GM18858 (cell line): ENCODE data around the gene TCHP.

ENCODE experiments used
- ATAC-seq: cut with Tn5 transposase; IDR thresholded peaks from one replicate; pipeline ENCODE4 v1.9.1; 2021; ENCODE audit not compliant: unreplicated experiment

The TCHP gene

DNA sequence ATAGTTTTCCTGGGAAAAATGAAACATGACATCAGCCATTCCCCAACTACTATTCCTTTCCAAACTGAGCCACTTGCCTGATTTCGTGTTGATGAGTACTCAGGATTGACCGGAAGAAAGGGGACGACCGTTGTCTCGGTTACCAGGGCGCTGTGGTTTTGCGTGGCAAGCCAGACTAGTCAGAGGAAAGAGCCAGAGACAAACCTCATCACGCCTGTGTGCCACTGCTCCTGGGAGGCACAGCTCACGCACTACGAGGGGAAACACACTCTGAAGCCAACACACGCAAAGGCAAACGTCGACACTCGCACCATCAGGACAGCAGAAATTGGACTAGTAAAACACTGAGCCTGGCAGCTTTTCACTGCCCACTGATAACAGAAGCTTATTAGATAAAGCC, 61.1 kb downstream of the TCHP start:
- ATAC-seq = no peak

DNA sequence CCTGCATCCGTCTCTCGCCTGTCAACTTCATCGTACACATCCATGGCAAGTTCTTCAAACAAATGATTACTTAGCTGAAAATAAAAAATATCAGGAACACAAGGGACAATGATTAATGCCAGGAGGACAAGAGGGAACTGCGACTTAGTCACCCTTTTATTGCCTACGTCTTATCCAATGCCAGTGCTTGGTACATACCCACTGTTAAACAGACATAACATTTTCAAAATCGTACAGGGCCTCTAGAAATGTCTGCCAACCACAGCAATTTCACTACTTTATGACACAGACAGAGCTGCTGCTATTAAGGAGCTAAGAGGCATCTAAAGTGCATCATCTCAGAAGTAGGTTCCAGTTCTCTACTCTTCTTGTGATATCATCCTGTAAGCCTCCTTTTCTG, 61.5 kb downstream of the TCHP start:
- no peak for ATAC-seq

DNA sequence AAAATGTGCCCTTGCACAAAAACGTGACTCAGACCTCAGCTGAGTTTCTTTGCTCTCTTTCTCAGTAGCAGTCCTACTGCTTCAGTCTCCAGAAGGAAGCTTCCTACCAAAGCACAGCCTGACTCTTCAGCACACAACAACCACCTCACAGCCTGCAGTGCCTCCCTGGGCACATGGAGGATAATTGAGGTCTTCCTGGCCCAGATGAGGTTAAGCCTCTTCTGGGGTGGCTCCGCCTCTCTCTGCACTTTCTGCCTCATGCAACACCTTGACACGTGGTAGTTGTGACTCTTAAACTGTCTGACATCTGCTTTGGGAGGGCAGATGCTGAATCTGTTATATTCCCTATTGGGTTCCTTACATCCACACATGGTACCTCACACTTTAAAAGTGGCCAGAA, 62.3 kb downstream of the TCHP start:
- ATAC-seq = no peak

DNA sequence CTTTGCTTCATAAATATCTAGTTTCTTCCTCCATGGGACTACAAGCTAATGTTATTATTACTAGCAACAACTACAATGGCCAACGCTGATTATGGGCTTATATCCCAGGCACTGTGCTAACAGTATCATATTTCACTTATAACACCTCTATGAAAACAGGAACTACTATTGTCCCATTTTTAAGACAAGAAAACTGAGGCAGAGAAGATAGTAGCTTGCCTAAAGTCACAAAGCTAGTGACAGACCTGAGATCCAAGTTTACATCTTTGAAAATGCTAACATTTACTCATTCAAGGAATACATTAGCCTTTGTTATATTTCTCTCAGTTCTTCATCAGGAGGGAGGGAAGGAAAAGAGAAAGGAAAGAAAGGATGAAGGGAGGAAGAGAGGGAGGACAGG, 63.3 kb downstream of the TCHP start:
- ATAC-seq = no peak

DNA sequence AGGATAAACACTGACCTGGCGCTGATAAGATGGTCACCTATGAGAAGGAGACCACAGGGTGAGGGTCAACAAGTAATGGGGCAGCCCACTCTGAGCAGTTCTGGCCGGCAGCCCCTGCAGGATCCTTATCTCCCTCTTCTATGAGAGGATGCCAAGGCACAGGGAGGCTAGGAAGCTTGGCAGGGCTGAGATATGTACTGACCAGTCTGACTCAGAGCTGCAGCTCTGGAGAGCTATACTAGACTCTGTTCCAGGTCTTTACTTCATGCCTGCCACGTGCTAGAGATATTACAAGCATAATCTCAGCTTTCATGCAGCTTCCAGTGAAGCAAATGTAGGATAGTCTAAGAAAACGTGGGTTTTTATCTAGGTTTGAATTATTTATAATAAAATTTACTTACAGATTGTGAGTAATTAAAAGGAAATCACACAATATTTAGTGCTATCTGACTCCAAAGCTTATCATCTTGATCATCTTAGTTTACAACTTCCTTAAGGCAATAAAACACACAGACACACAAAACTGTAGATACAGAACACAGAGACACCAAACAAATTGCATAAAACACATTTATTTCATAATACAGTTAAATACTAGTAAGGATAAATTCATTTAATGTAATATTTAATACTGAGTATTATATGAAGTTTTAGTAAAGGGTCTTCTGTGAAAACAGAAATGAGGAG, 63.8 kb downstream of the TCHP start:
- no peak for ATAC-seq

DNA sequence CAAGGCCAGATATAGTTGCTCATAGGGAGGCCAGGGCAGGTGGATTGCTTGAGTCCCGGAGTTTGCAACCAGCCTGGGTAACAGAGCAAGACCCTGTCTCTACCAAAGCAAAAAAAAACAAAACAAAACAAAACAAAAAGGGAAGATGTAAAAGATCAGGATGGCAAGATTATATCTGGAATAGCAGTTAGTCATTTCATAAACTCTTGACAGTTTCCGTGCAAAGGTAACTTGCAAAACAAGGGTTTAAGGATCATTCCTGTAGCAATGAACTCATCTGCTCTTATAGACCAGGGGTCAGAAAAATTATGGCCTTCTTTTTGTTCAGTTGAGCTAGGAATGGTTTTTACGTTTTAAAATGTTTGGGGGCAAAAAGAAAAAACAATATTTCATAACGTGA, 66.5 kb downstream of the TCHP start:
- no peak for ATAC-seq

DNA sequence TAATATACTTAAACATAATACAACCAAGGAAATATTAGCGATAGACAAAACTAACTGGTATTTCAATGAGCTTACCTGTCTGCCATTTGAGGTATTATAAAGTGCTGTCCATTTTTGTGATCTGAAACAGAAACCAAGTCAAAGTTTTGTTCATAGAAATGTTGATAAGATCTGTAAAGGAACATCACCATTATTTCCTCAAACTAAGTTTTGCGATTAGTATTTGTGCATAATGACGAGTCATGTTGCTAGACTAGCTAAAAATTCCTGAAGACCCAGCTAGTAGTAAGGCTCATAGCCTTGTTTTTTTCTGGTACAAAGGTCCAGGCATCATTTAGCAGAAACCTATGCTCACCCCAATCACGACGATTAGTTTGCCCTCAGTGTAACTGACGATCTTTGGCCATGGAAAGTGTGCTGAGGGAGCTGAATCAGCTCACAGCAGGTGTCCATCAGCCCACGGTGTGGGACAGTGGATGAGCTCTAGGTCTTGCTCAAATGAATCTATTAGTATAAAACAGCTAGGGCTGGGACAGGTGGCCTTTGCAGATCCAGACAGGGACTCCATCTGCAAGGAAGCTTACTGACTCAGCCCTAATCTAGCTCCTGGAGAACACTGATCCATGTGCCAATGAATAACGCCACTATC, 67.4 kb downstream of the TCHP start:
- no peak for ATAC-seq
